Neural progenitor cell (in vitro differentiated cells): ENCODE data around the gene PSENEN.

Experiments used
- CTCF ChIP-seq: fragments of 200-600 bp; sonication (generic); IDR thresholded peaks from 2 replicates; pipeline ENCODE4 v1.5.1; 2017; ENCODE audit warnings: antibody characterized with exemption, mild to moderate bottlenecking
- EZH2phosphoT487 ChIP-seq: fragments of 200-600 bp; sonication (generic); IDR thresholded peaks from 2 replicates; pipeline ENCODE4 v1.6.1; 2017; ENCODE audit warnings: antibody characterized with exemption

GRCh38 chr19:35730326-35730725 lies 15.1 kb upstream of the PSENEN start:
- TF ChIP-seq CTCF (no peak), EZH2phosphoT487 (no peak)
